Neural progenitor cell (in vitro differentiated cells): ENCODE measurements around the gene ZNF382.
A peak's percentile ranks its signal among the peaks of the same experiment; 100 is the strongest.

ENCODE experiments used
- EZH2 ChIP-seq: fragments of 200-600 bp; sonication (generic); IDR thresholded peaks from 2 replicates; pipeline ENCODE4 v1.6.1; 2017; ENCODE audit warnings: antibody characterized with exemption, mild to moderate bottlenecking, moderate library complexity
- EZH2phosphoT487 ChIP-seq: fragments of 200-600 bp; sonication (generic); IDR thresholded peaks from 2 replicates; pipeline ENCODE4 v1.6.1; 2017; ENCODE audit warnings: antibody characterized with exemption
- TF ChIP-seq, protein P1 (sequence below): fragments of 200-600 bp; sonication (generic); IDR thresholded peaks from 2 replicates; pipeline ENCODE4 v1.5.1; 2017; ENCODE audit warnings: antibody characterized with exemption, mild to moderate bottlenecking

DNA sequence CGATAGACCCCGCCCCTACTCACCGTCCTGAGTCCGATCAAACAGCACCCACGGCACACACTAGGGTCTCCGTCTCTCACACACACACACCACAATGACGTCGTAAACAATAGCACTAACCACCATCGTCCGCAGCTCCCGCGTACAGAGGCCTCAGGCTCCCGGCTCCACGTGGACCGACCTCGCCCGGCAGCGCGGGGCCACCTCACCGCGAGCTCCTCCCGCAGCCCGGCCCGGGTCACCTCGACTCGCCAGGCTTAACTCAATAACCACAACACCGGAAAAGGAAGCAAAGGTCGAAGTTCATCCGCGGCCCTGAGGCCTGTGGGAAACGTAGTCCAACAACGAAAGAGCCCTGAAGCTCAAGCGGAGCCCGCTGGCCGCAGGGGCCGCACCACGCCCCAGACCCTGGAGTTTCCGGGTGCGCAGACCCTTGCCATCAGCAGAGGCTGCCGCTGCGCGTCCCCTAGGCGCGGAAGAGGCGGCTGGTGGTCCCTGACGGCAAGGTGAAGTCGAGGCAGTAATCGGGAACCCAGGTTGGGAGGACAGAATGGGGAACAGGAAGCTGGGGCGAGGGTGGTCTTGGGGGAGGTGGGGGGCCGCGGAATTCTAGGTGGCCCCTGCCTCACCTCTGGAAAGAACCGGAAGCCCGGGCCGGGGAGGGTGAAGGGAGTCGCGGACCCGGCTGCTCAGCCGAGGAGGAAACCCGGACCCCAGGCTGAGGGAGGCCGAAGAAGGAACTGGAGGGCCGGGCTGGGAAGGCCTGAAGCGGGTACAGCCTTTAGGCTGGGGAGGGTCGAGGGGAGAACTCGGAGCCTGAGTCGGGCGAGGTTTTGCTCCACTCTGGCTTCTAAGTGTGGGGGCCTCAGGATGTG, 31.9 kb upstream of the ZNF382 start, which contains the start of gene ZNF529:
- TF ChIP-seq, protein P1, sequence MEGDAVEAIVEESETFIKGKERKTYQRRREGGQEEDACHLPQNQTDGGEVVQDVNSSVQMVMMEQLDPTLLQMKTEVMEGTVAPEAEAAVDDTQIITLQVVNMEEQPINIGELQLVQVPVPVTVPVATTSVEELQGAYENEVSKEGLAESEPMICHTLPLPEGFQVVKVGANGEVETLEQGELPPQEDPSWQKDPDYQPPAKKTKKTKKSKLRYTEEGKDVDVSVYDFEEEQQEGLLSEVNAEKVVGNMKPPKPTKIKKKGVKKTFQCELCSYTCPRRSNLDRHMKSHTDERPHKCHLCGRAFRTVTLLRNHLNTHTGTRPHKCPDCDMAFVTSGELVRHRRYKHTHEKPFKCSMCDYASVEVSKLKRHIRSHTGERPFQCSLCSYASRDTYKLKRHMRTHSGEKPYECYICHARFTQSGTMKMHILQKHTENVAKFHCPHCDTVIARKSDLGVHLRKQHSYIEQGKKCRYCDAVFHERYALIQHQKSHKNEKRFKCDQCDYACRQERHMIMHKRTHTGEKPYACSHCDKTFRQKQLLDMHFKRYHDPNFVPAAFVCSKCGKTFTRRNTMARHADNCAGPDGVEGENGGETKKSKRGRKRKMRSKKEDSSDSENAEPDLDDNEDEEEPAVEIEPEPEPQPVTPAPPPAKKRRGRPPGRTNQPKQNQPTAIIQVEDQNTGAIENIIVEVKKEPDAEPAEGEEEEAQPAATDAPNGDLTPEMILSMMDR = peak; percentile 26
- TF ChIP-seq EZH2 (no peak), EZH2phosphoT487 (no peak)
